Measurements from ENCODE around the gene ANKRD33. TPM values are rescaled to one million over a fixed set of nuclear protein-coding genes. Genes with fewer than 3 reads are reported as not detected.

The ANKRD33 gene
- total RNA-seq, 3 donors from 2014 or later (not counting 1 experiment from before 2014, with no cell fraction given), result not detected

DNA sequence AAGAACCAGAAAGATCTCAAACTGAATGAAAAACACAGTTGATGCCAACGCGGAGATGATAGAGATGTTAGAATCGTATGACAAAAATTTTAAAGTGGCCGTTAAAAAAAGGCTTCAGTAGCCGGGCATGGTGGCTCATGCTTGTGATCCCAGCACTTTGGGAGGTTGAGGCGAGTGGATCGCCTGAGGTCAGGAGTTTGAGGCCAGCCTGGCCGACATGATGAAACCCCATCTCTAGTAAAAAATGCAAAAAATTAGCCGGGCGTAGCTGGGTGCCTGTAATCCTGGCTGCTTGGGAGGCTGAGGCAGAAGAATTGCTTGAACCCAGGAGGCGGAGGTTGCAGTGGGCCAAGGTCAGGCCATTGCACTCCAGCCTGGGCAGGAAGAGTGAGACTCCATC is 14.0 kb downstream of the ANKRD33 start:
- no peak for ATAC-seq

DNA sequence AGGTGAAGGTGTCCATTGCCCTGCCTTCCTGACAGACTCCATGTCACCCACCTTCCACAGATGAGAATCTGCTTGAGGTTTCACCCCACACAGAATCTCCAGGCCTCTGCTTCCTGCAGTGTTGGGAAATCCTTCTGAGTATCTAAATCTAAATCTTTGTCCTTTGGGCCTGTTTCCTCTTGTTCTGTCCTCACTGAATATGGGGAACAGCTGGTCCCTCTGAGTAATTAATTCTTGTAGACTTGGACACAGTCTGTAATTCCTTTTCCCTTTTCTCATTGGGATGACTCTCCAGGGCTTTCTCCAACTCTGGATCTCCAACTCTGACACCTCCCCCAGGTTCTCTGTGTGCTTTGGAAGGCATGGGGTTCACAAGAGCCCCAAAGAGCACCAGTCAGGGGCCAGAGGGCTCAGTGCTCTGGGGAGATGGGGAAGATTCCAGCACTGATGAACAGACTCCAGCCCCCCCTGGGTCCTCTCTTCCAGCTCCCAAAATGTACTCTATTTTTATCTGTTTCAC is 17.1 kb downstream of the ANKRD33 start:
- no peaks in the 10 kb centered on the region for H3K4me1 Mint-ChIP-seq
- no peak overlapping the region for H3K27ac ChIP-seq (ENCODE audit: low read length)
- no peaks in the 10 kb centered on the region for H3K36me3 ChIP-seq (ENCODE audit: control insufficient read depth, insufficient read depth, low read length)
- TF ChIP-seq, protein P1, sequence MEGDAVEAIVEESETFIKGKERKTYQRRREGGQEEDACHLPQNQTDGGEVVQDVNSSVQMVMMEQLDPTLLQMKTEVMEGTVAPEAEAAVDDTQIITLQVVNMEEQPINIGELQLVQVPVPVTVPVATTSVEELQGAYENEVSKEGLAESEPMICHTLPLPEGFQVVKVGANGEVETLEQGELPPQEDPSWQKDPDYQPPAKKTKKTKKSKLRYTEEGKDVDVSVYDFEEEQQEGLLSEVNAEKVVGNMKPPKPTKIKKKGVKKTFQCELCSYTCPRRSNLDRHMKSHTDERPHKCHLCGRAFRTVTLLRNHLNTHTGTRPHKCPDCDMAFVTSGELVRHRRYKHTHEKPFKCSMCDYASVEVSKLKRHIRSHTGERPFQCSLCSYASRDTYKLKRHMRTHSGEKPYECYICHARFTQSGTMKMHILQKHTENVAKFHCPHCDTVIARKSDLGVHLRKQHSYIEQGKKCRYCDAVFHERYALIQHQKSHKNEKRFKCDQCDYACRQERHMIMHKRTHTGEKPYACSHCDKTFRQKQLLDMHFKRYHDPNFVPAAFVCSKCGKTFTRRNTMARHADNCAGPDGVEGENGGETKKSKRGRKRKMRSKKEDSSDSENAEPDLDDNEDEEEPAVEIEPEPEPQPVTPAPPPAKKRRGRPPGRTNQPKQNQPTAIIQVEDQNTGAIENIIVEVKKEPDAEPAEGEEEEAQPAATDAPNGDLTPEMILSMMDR (IDR thresholded peaks at IDR 0.05), result no peak
- no peaks in the 10 kb centered on the region for H3K9me3 Mint-ChIP-seq
- no peak overlapping the region for H3K4me3 ChIP-seq (ENCODE audit: low read length)
- no peaks in the 10 kb centered on the region for H3K36me3 Mint-ChIP-seq
- ATAC-seq (no peak), DNase-seq (no peak)
- H3K4me1 ChIP-seq (ENCODE audit: control insufficient read depth, insufficient read depth, low read length), result no peaks in the 10 kb centered on the region
- H3K9me3 ChIP-seq (ENCODE audit: control insufficient read depth, insufficient read depth, low read length), result no peaks in the 10 kb centered on the region
- peaks cover 20 to 36% of the 10 kb centered on the region in 2 donors for H3K27me3 Mint-ChIP-seq (ENCODE audit: low read depth in 2 of 2)
- no peak overlapping the region for H3K4me3 Mint-ChIP-seq
- intact Hi-C loops (cut with micrococcal nuclease), result no loop called here
- peaks cover 8% of the 10 kb centered on the region for H3K27me3 ChIP-seq (ENCODE audit: control insufficient read depth, insufficient read depth, low read length)
- no peak overlapping the region for H3K27ac Mint-ChIP-seq

More for the DNA sequence above, 14.0 kb downstream of the ANKRD33 start:
- Mint-ChIP-seq H3K27me3 (ENCODE audit: low read depth in 2 of 2) (peaks cover 10 to 18% of the 10 kb centered on the region in 2 donors), H3K4me3 (no peak overlapping the region), H3K4me1 (no peaks in the 10 kb centered on the region), H3K36me3 (no peaks in the 10 kb centered on the region), H3K9me3 (no peaks in the 10 kb centered on the region), H3K27ac (no peak overlapping the region)
- TF ChIP-seq, protein P1 (IDR thresholded peaks at IDR 0.05), result no peak
- 97% methylated on average over 11 of the region's 11 CpGs for whole genome bisulfite sequencing (ENCODE audit: insufficient coverage)
- H3K4me3 ChIP-seq (ENCODE audit: low read length), result no peak overlapping the region
- no peaks in the 10 kb centered on the region for H3K36me3 ChIP-seq (ENCODE audit: control insufficient read depth, insufficient read depth, low read length)
- no peaks in the 10 kb centered on the region for H3K9me3 ChIP-seq (ENCODE audit: control insufficient read depth, insufficient read depth, low read length)
- no peak for DNase-seq
- intact Hi-C loops (cut with micrococcal nuclease), result no loop called here
- no peaks in the 10 kb centered on the region for H3K4me1 ChIP-seq (ENCODE audit: control insufficient read depth, insufficient read depth, low read length)
- no peaks in the 10 kb centered on the region for H3K27me3 ChIP-seq (ENCODE audit: control insufficient read depth, insufficient read depth, low read length)
- H3K27ac ChIP-seq (ENCODE audit: low read length), result no peak overlapping the region

DNA sequence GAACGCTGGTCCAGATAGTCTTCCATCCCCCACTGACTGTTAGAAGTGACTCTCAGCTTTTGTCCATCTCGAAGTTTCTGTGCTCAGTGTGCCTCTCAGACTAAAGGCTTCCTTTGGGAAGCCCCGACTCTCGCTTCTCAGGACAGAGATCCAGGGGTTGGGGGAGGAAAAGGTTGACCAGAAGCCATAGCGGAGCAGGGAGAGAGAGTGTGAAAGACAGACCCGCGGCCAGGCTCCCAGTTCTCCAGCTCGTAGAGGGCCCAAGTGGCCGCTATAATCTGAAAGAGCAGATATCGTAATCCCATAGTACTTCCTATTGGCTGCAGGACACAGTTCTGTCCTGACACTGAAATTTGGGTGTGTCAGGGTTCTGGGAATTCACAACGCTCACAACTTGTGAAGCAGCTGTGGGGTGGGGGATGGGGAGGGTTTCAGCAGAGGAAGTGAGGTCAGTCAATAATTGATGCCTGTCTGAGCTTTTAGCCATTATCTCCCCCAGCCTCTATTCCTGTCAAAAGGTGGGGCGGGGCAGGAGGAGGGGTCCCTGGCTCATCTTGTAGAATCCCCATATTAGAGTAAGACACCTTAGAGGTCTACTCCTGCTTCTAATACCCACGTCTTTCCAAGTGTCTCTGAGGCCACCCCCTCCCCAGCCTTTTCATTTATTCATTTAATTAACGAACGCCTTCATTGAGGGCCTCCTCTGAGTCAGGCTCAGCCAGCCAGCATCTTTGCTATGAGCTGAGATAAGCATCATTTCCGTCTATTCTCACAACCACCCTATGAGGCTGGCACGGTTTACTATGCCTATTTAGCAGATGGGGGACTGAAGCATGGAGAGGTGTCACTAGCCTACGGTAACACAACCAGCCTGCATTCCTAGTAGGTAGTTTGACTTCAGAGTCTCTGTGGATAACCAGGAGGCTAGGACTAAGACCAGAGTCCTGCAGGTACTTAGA is 17.8 kb downstream of the ANKRD33 start:
- no peak overlapping the region for H3K4me3 Mint-ChIP-seq
- no peak overlapping the region for H3K4me3 ChIP-seq (ENCODE audit: low read length)
- H3K27me3 ChIP-seq (ENCODE audit: control insufficient read depth, insufficient read depth, low read length), result peaks cover 8% of the 10 kb centered on the region
- H3K36me3 Mint-ChIP-seq, result no peaks in the 10 kb centered on the region
- no peak overlapping the region for H3K27ac ChIP-seq (ENCODE audit: low read length)
- ATAC-seq, result no peak
- H3K36me3 ChIP-seq (ENCODE audit: control insufficient read depth, insufficient read depth, low read length), result no peaks in the 10 kb centered on the region
- H3K4me1 ChIP-seq (ENCODE audit: control insufficient read depth, insufficient read depth, low read length), result no peaks in the 10 kb centered on the region
- no peak for DNase-seq
- no peaks in the 10 kb centered on the region for H3K9me3 ChIP-seq (ENCODE audit: control insufficient read depth, insufficient read depth, low read length)
- TF ChIP-seq, protein P1 (IDR thresholded peaks at IDR 0.05), result no peak
- no peak overlapping the region for H3K27ac Mint-ChIP-seq
- intact Hi-C loops (cut with micrococcal nuclease), result no loop called here
- H3K9me3 Mint-ChIP-seq, result no peaks in the 10 kb centered on the region
- WGBS (ENCODE audit: insufficient coverage), result 84% methylated on average over 17 of the region's 18 CpGs
- H3K4me1 Mint-ChIP-seq, result no peaks in the 10 kb centered on the region
- peaks cover 20 to 42% of the 10 kb centered on the region in 2 donors for H3K27me3 Mint-ChIP-seq (ENCODE audit: low read depth in 2 of 2)

All from natural killer cell (primary cell).